ENCODE results near the gene MAPK12. TPM values are rescaled to one million over a fixed set of nuclear protein-coding genes. Genes with fewer than 3 reads are reported as not detected.
"Not testable (repeated sequence)": the region's sequence is repeated elsewhere in the genome, so short reads cannot be mapped to it uniquely, and the experiment has no call there.

MAPK12 gene
- total and polyA plus RNA-seq, 2 donors: 9.3 to 21.3 TPM

DNA sequence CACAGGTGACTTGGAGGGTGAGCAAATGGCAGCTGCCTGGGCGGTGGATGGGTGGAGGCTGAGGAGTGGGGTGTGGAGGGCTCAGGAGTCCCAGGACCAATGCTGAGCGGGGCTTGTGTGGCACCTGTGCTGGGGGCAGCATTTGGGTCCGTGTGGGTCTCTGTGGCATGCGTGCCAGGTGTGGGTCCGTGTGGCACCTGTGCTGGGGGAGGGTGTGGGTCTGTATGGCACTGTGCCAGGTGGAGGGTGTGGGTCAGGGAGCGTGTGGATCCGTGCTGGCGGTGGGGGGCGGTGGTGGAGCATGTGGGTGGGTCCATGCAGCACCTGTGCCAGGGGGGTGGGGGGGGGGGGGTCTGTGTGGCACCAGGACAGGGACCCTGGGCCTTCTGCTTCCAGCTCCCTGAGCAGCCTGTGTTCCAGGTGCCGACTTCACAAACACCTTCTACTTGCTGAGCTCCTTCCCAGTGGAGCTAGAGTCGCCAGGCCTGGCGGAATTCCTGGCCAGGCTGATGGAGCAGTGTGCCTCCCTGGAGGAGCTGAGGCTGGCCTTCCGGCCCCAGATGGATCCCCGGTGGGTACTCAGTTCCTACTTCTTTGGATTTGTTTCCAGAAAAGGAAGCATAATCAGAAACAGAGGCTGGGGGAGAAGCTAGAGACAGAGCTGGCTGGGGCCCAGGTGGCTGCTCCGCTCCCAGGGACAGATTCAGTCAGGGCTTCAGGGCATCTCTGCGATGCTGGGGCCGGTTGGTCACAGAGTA lies 46.0 kb downstream of the MAPK12 start:
- Histone ChIP-seq H3K4me3 (ENCODE audit: low read depth, low read length) (no peak overlapping the region), H3K36me3 (ENCODE audit: insufficient read depth) (peaks cover 5% of the 10 kb centered on the region), H3K4me1 (ENCODE audit: insufficient read depth) (no peaks in the 10 kb centered on the region), H3K27ac (ENCODE audit: low read depth) (no peak overlapping the region)
- 74% methylated on average over 17 of the region's 17 CpGs for WGBS
- no peak for DNase-seq (ENCODE audit: extremely low spot score)

DNA sequence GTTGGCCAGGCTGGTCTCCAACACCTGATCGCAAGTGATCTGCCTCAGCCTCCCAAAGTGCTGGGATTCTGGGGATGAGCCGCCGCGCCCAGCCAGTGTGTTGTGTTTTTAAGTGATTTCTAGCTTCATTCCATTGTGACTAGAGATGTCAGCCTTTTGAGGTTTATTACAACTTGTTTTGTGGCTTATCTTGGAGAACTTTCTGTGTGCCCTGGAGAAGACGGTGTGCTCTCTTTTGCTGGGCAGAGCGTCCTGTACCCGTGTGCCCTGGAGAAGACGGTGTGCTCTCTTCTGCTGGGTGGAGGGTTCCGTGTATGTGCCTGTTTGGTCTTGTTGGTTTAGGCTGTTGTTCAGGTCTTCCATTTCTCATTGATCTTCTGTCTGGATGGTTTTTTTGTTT lies 48.2 kb downstream of the MAPK12 start:
- Histone ChIP-seq H3K4me3 (ENCODE audit: low read depth, low read length) (no peak overlapping the region), H3K36me3 (ENCODE audit: insufficient read depth) (peaks cover 5% of the 10 kb centered on the region), H3K27ac (ENCODE audit: low read depth) (no peak overlapping the region), H3K4me1 (ENCODE audit: insufficient read depth) (no peaks in the 10 kb centered on the region)
- no peak for DNase-seq (ENCODE audit: extremely low spot score)
- 97% methylated on average over 9 of the region's 9 CpGs for WGBS

DNA sequence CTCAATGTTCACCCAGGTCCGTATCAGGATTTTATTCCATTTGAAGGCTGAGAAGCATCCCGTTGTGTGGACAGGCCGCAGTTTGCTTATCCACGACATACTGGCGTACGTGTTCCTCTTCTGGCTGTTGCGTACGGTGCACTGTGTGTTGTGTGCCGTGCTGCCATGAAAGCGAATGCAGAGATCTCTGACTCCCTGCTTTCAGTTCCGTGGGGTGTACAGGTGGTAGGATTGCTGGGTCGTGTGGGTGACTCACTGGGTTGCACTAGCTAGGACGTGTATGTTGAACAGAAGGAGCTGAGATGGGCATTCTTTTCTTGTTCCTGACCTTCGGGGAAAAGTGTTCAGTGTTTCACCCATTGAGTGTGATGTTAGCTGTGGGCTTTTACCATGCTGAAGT lies 50.3 kb downstream of the MAPK12 start:
- H3K4me1 ChIP-seq (ENCODE audit: insufficient read depth): no peaks in the 10 kb centered on the region
- no peak overlapping the region for H3K27ac ChIP-seq (ENCODE audit: low read depth)
- WGBS: 89% methylated on average over 14 of the region's 14 CpGs
- DNase-seq (ENCODE audit: extremely low spot score): no peak
- no peaks in the 10 kb centered on the region for H3K36me3 ChIP-seq (ENCODE audit: insufficient read depth)
- H3K4me3 ChIP-seq (ENCODE audit: low read depth, low read length): no peak overlapping the region

DNA sequence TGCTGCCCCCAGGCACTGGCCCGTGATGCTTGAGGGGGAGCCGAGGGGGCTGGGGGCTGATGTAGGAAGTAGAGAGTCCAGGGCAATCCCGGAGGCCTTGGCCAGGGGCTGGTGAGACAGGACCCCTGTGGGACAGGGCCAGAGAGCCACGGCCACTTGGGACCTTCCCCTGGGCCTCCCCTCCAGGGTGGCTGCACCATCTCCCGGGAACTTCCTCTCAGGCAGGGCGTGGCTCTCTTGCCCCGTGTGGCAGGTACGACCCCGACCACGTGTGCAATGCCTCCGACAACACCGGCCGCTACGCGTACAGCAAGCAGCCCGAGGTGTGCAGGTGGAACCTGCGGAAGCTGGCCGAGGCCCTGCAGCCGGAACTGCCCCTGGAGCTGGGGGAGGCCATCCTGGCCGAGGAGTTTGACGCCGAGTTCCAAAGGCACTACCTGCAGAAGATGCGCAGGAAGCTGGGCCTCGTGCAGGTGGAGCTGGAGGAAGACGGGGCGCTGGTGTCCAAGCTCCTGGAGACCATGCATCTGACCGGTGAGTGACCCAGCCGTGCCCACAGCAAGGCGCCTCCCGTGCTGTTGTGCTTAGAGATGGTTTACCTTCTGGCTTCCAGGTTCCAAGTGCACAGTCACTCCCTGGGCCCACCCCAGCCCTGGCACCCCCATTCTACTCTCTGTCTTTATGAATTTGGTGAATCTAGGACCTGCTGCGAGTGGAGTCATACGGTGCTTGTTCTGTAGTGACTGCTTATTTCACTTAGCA lies 50.9 kb downstream of the MAPK12 start:
- no peaks in the 10 kb centered on the region for H3K4me1 ChIP-seq (ENCODE audit: insufficient read depth)
- WGBS: 90% methylated on average over 32 of the region's 32 CpGs
- H3K4me3 ChIP-seq (ENCODE audit: low read depth, low read length): no peak overlapping the region
- H3K27ac ChIP-seq (ENCODE audit: low read depth): no peak overlapping the region
- DNase-seq (ENCODE audit: extremely low spot score): no peak
- no peaks in the 10 kb centered on the region for H3K36me3 ChIP-seq (ENCODE audit: insufficient read depth)

DNA sequence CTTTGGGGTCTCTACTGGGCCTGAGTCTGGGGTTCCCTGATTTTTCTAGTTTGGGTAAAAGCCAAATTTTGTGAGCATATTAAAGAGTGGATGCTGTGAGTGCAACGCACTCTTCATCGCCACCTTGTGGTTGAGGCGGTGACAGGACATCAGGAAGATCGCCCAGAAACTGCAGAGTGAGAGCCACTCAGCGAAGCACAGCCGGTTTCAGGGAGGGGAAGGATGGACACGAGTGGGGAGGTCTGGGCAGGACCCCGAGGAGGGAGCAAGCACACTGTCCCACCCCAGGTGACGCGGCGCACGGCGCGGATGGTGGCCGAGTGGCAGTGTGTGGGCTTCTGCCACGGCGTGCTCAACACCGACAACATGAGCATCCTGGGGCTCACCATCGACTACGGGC lies 51.6 kb downstream of the MAPK12 start:
- Histone ChIP-seq H3K4me1 (ENCODE audit: insufficient read depth) (no peaks in the 10 kb centered on the region), H3K4me3 (ENCODE audit: low read depth, low read length) (no peak overlapping the region), H3K27ac (ENCODE audit: low read depth) (no peak overlapping the region), H3K36me3 (ENCODE audit: insufficient read depth) (no peaks in the 10 kb centered on the region)
- 62% methylated on average over 20 of the region's 20 CpGs for WGBS
- DNase-seq (ENCODE audit: extremely low spot score): peak; percentile 28

DNA sequence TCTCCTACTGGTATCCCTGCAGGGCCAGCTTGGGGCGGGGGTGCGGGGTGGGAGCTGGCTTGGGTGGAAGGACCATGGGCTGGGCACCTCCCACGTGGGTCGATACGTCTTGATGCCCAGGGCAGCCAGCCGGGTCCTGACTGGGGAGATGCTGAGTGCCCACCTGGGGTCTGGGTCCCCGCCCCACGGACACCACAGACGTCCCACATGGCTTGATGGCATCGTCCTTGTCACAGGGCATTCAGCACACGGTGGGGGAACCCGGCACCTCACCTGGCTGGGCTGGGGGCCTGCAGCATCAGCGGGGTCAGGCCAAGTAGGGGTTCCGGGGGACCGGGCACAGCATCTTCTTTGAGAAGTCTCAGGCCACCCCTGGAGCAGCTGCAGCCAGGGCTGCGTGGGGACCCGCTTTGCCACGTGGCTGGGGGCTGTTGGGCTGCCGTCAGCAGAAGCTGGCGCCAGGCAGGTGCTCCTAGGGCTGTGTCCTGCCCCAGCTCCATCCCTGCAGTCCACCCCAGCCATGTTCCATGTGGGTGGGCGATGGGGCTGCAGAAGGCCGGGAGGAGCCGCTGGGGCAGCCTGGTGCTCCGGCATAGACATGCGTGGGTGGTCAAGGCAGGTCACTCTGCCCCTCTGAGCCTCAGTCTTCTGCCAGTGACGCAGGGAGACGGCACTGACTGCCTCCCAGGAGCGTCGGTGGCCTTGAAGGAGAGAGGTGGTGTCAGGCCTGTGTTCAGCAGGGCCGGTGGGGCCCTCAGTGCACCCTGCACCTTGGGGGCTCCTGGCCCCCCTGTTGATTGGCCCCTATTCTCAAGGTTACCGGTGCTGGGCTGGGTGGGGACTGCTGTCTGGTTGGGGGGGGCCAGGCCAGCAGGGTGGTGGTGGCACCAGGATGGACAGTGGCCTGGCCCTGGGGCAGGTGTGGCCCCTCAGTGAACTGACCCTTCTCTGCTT lies 52.3 kb downstream of the MAPK12 start:
- Histone ChIP-seq H3K4me3 (ENCODE audit: low read depth, low read length) (no peak overlapping the region), H3K4me1 (ENCODE audit: insufficient read depth) (no peaks in the 10 kb centered on the region), H3K27ac (ENCODE audit: low read depth) (no peak overlapping the region), H3K36me3 (ENCODE audit: insufficient read depth) (no peaks in the 10 kb centered on the region)
- 82% methylated on average over 31 of the region's 31 CpGs for WGBS
- no peak for DNase-seq (ENCODE audit: extremely low spot score)

DNA sequence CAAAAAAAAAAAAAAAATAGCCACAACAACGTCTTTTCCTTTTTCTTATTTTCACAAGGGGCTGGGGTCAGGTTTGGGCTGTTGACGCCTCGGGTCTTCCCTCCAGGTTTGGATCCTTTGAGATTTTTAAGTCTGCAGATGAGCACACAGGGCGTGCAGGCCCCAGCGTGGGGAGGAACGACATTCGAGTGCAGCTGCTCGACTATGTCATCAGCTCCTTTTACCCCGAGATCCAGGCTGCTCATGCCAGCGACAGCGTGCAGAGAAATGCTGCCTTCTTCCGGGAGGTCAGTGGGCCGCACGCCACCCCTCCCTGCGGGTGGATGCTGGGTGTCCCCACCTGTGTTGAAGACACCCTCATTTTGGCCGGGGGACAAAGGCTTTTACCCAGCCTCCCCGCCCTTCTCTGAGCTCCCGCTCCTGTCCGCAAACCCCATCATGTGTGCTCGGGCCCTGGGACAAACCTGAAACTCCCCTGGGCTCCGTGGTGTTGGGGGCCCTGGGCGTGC lies 53.0 kb downstream of the MAPK12 start:
- Histone ChIP-seq H3K36me3 (ENCODE audit: insufficient read depth) (no peaks in the 10 kb centered on the region), H3K4me3 (ENCODE audit: low read depth, low read length) (no peak overlapping the region), H3K4me1 (ENCODE audit: insufficient read depth) (no peaks in the 10 kb centered on the region), H3K27ac (ENCODE audit: low read depth) (no peak overlapping the region)
- 85% methylated on average over 22 of the region's 22 CpGs for WGBS
- no peak for DNase-seq (ENCODE audit: extremely low spot score)

DNA sequence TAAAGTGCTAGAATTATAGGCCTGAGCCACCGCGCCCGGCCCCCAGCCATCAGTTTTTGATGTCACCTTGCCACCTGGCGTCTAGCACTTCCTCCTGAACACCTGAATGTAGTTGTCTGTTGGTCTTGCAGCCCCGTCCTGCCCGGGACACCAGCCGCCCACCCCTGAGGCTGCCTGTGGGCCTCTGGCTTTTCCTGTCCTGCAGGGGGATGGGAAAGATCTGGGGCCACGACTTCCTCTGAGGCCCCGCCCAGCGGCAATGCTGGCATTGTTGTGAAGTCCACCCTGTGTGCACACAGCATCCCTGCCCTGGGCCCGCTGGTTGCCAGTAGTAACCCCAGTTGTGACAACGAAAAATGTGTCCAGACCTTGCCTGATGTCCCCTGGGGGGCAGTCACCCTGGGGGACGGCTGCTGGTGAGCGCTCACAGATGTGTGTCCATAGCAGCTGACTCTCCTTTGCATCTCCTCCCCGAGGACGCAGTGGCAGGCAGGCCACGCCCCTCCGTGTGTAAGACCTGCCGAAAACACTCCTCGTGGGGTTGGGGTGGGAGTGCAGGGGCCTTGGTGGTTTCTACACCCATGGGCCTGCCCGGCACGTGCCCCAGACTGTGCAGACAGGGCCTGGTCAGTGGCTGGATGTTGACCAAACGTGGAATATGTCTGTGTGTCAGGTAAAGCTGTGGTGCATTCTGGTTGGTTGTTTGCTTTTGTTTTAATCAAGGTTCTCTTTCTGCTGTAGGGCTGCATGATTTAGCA lies 53.9 kb downstream of the MAPK12 start:
- Histone ChIP-seq H3K27ac (ENCODE audit: low read depth) (no peak overlapping the region), H3K4me3 (ENCODE audit: low read depth, low read length) (no peak overlapping the region), H3K4me1 (ENCODE audit: insufficient read depth) (no peaks in the 10 kb centered on the region), H3K36me3 (ENCODE audit: insufficient read depth) (no peaks in the 10 kb centered on the region)
- 72% methylated on average over 23 of the region's 23 CpGs for WGBS
- DNase-seq (ENCODE audit: extremely low spot score): no peak

DNA sequence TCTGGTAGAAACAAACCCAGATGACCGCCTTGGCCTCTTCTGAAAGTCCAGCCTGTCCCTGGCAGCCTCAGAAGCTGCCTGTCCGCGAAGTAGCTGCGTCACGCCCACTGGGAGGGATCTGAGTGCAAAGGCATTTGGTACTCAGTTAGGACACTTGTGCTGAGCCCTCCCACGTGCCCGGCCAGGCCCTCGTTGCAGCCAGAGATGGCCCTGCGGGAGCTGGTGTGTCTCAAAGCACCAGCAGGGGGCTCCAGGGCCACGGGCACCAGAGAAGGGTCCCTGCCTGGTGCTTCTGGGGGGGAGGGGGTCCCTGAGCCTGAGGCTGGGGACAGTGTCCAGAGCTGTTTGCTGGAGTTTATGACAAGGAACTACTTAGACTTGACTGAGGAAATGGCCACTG lies 54.9 kb downstream of the MAPK12 start:
- Histone ChIP-seq H3K27ac (ENCODE audit: low read depth) (no peak overlapping the region), H3K36me3 (ENCODE audit: insufficient read depth) (no peaks in the 10 kb centered on the region), H3K4me1 (ENCODE audit: insufficient read depth) (no peaks in the 10 kb centered on the region), H3K4me3 (ENCODE audit: low read depth, low read length) (no peak overlapping the region)
- 36% methylated on average over 10 of the region's 10 CpGs for WGBS
- DNase-seq (ENCODE audit: extremely low spot score): no peak

DNA sequence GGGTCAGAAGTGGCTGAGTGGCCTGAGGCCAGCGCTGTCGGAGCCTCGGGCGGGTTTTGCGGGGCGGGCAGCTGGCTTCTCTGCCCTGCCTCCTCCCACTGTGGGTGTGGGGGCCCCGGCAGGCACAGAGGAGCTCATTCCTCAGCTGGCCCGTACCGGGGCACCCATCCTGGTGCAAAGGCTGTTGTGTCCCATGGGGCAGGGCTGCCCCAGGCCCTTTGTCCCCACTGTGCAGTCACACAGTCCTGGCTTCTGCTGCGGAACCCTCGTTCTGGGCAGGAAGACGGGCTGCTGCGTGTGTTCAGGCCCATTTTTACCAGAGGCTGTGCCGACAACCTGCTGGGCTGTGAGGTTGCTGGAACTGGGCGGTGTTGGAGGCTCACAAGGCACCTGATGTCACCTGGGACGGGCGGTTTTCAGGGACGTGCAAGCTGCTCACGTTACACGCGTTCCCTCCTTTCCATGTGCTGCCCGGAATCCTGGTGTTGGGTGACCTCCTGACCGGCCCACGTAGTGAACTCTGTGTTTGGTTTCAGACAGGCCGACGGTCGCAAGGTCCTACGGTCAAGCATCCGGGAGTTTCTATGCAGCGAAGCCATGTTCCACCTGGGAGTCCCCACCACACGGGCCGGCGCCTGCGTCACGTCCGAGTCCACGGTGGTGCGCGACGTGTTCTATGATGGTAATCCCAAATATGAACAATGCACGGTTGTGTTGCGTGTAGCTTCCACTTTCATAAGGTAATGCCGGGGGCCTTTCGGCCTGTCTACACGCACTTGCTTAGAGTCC lies 55.5 kb downstream of the MAPK12 start:
- no peak overlapping the region for H3K4me3 ChIP-seq (ENCODE audit: low read depth, low read length)
- no peak for DNase-seq (ENCODE audit: extremely low spot score)
- 90% methylated on average over 45 of the region's 45 CpGs for WGBS
- H3K36me3 ChIP-seq (ENCODE audit: insufficient read depth): no peaks in the 10 kb centered on the region
- no peaks in the 10 kb centered on the region for H3K4me1 ChIP-seq (ENCODE audit: insufficient read depth)
- H3K27ac ChIP-seq (ENCODE audit: low read depth): no peak overlapping the region

DNA sequence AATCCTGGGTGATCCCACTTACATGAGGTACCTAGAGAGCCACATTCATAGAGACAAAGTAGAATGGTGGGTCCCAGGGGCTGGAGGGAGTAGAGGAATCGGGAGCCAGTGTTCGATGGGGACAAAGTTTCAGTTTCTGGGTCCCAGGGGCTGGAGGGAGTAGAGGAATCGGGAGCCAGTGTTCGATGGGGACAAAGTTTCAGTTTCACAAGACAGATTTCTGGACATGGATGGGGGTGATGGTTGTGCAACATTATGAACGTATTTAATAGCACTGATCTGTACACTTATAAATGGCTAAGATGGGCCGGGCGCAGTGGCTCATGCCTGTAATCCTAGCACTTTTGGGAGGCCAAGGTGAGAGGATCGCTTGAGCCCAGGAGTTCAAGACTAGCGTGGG lies 56.5 kb downstream of the MAPK12 start:
- H3K4me3 ChIP-seq (ENCODE audit: low read depth, low read length); H3K4me1 ChIP-seq (ENCODE audit: insufficient read depth); DNase-seq (ENCODE audit: extremely low spot score); H3K36me3 ChIP-seq (ENCODE audit: insufficient read depth); H3K27ac ChIP-seq (ENCODE audit: low read depth): not testable (repeated sequence)
- WGBS: 89% methylated on average over 9 of the region's 9 CpGs

DNA sequence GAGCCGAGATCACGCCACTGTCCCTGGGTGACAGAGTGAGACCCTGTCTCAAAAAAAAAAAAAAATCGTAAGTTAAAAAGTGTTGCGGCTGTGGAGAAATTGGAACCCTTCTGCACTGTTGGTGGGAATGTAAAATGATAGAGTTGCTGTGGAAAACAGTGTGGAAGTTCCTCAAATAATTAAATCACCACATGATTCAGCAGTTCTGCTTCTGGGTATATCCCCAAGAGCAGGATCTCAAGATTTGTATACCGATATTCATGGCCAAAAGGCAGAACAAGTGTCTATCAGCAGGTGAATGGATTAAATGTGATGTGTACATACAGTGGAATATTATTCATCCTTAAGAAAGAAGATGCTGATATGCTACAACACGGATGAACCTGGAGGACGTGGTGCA lies 56.9 kb downstream of the MAPK12 start:
- Histone ChIP-seq H3K27ac (ENCODE audit: low read depth) (no peak overlapping the region), H3K4me3 (ENCODE audit: low read depth, low read length) (no peak overlapping the region), H3K36me3 (ENCODE audit: insufficient read depth) (no peaks in the 10 kb centered on the region), H3K4me1 (ENCODE audit: insufficient read depth) (no peaks in the 10 kb centered on the region)
- no peak for DNase-seq (ENCODE audit: extremely low spot score)
- 93% methylated on average over 7 of the region's 7 CpGs for WGBS
